ENCODE results near the gene ACSS3.
"Not testable (repeated sequence)": the region's sequence is repeated elsewhere in the genome, so short reads cannot be mapped to it uniquely, and the experiment has no call there.

The ACSS3 gene

DNA sequence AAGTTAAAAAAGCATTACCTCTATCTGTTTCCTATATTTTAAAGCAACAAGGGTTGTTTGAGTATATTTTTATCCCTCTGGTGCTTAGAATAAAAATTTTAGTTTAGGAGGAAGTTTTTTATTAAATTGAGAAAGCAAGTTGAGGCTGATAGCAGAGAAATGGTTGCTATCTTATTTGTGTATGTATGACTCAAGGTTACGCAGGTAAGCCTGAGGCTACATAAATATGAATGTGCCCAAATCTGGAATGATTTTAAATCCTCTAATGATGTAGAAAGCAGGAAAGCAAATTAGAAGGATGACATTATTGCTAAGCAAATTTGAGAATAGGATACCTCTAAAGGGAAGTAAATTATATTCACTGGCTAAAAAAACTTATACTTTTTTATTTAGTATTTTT lies 109.8 kb downstream of the ACSS3 start:
- no peaks in the 10 kb centered on the region for H3K4me1 ChIP-seq (ENCODE audit: control insufficient read depth, insufficient read depth, low read length, poor library complexity, severe bottlenecking)
- no peak overlapping the region for H3K27ac ChIP-seq (ENCODE audit: insufficient read depth, low read length, poor library complexity, severe bottlenecking)
- H3K36me3 ChIP-seq (ENCODE audit: control insufficient read depth, insufficient read depth, low read length): no peaks in the 10 kb centered on the region
- no peak for DNase-seq
- no peak overlapping the region for H3K4me3 ChIP-seq (ENCODE audit: insufficient read depth, low read depth, low read length, poor library complexity, severe bottlenecking)
- no peaks in the 10 kb centered on the region for H3K27me3 ChIP-seq (replicated peaks; ENCODE audit: control insufficient read depth, insufficient read depth, low read length, poor library complexity, severe bottlenecking)
- H3K9me3 ChIP-seq (ENCODE audit: control insufficient read depth, low read length): no peaks in the 10 kb centered on the region

DNA sequence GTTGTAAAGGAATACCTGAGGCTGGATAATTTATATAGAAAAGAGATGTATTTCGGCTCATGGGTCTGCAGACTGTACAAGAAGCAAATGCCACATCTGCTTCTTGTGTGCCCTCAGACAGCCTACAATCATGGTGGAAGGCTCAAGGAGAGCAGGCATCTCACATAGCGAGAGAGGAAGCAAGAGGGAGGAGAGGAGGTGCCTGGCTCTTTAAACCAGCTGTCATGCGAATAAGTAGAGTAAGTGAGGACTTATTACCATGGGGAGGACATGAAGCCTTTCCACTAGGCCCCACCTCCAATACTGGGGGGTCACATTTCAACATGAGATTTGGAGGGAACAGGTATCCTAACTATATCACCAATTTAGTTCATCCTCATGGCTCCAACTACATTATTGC lies 118.7 kb downstream of the ACSS3 start:
- H3K4me3 ChIP-seq (ENCODE audit: insufficient read depth, low read depth, low read length, poor library complexity, severe bottlenecking): no peak overlapping the region
- H3K9me3 ChIP-seq (ENCODE audit: control insufficient read depth, low read length): no peaks in the 10 kb centered on the region
- no peaks in the 10 kb centered on the region for H3K36me3 ChIP-seq (ENCODE audit: control insufficient read depth, insufficient read depth, low read length)
- DNase-seq: no peak
- no peaks in the 10 kb centered on the region for H3K27me3 ChIP-seq (replicated peaks; ENCODE audit: control insufficient read depth, insufficient read depth, low read length, poor library complexity, severe bottlenecking)
- no peak overlapping the region for H3K27ac ChIP-seq (ENCODE audit: insufficient read depth, low read length, poor library complexity, severe bottlenecking)
- no peaks in the 10 kb centered on the region for H3K4me1 ChIP-seq (ENCODE audit: control insufficient read depth, insufficient read depth, low read length, poor library complexity, severe bottlenecking)

DNA sequence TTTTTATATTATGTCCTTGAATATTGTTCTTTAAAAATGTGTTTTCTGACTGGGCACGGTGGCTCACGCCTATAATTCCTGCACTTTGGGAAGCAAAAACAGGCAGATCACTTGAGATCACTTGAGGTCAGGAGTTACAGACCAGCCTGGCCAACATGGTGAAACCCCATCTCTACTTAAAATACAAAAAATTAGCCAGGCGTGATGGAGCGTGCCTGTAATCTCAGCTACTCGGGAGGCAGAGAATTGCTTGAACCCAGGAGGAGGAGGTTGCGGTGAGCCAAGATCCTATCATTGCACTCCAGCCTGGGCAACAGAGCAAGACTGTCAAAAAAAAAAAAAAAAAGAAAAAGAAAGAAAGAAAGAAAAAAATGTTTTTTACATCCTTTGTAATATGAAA lies 122.7 kb downstream of the ACSS3 start:
- H3K4me1 ChIP-seq (ENCODE audit: control insufficient read depth, insufficient read depth, low read length, poor library complexity, severe bottlenecking); H3K27ac ChIP-seq (ENCODE audit: insufficient read depth, low read length, poor library complexity, severe bottlenecking); H3K27me3 ChIP-seq (replicated peaks; ENCODE audit: control insufficient read depth, insufficient read depth, low read length, poor library complexity, severe bottlenecking); H3K9me3 ChIP-seq (ENCODE audit: control insufficient read depth, low read length); DNase-seq; H3K36me3 ChIP-seq (ENCODE audit: control insufficient read depth, insufficient read depth, low read length); H3K4me3 ChIP-seq (ENCODE audit: insufficient read depth, low read depth, low read length, poor library complexity, severe bottlenecking): not testable (repeated sequence)

DNA sequence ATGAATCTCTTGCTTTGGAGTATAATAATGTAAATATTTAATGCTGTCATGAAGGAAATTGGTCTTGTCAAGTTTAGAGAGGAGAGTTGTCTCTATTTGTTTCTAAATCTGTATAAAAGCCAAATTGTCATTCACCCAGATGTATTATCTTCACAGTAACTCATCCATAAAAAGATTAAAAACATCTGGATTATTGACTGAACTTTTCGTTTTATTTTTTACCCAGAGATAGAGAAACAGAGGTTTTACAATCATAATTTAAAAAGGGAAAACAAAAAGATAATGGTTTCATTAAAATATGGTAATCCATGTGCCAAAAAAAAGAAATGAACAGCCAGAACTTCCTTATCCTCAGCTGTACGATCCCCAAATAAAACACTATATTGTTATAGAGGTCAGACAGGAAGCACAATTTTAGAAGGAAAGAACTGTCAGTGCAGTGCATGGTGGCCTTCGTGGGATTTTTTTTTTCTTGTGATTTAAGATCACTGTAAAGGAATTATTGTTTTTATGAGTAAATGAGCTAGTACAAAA lies 125.9 kb downstream of the ACSS3 start:
- H3K4me3 ChIP-seq (ENCODE audit: insufficient read depth, low read depth, low read length, poor library complexity, severe bottlenecking): no peak overlapping the region
- H3K27me3 ChIP-seq (replicated peaks; ENCODE audit: control insufficient read depth, insufficient read depth, low read length, poor library complexity, severe bottlenecking): no peaks in the 10 kb centered on the region
- DNase-seq: no peak
- H3K27ac ChIP-seq (ENCODE audit: insufficient read depth, low read length, poor library complexity, severe bottlenecking): no peak overlapping the region
- no peaks in the 10 kb centered on the region for H3K4me1 ChIP-seq (ENCODE audit: control insufficient read depth, insufficient read depth, low read length, poor library complexity, severe bottlenecking)
- H3K9me3 ChIP-seq (ENCODE audit: control insufficient read depth, low read length): no peaks in the 10 kb centered on the region
- H3K36me3 ChIP-seq (ENCODE audit: control insufficient read depth, insufficient read depth, low read length): no peaks in the 10 kb centered on the region

DNA sequence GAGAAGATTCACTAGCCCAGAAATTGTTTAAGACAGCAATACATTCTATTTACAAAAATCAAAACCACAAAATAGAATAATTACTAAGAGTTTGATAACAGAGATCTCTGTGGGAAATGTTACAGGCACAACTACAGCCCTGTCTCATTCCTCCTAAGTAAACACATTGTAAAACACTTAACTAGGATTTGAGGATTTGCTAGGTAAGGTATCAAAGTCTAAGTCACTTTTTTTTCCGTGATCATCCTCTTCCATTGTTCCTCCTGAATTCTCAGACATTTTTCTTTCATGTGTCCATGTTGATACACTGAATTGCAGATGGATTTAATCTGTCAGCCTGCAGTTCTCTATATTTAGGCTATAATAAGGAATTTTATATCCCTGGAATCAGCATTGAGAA lies 127.5 kb downstream of the ACSS3 start:
- DNase-seq: no peak
- no peaks in the 10 kb centered on the region for H3K9me3 ChIP-seq (ENCODE audit: control insufficient read depth, low read length)
- H3K27me3 ChIP-seq (replicated peaks; ENCODE audit: control insufficient read depth, insufficient read depth, low read length, poor library complexity, severe bottlenecking): no peaks in the 10 kb centered on the region
- H3K27ac ChIP-seq (ENCODE audit: insufficient read depth, low read length, poor library complexity, severe bottlenecking): no peak overlapping the region
- H3K4me1 ChIP-seq (ENCODE audit: control insufficient read depth, insufficient read depth, low read length, poor library complexity, severe bottlenecking): no peaks in the 10 kb centered on the region
- no peaks in the 10 kb centered on the region for H3K36me3 ChIP-seq (ENCODE audit: control insufficient read depth, insufficient read depth, low read length)
- no peak overlapping the region for H3K4me3 ChIP-seq (ENCODE audit: insufficient read depth, low read depth, low read length, poor library complexity, severe bottlenecking)

DNA sequence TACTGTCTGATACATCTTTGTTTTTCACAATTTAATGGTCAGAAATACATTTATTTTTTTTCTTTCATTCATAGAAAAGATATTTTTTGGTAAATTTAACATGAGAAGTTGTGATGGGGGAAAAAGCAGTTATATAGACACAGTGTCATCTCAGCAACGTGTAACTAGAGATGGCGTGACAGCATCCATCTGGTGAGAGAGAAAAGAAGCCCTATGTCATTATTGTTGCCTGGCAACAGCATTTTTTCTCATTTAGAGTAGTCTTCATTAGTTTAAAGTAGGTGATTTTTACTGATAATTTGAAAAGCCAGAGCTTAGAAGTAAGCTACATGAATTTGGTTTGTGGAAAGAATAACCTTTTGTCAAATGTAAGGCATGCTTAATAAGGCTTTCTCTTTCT lies 128.6 kb downstream of the ACSS3 start:
- H3K27me3 ChIP-seq (replicated peaks; ENCODE audit: control insufficient read depth, insufficient read depth, low read length, poor library complexity, severe bottlenecking): no peaks in the 10 kb centered on the region
- no peak for DNase-seq
- H3K4me3 ChIP-seq (ENCODE audit: insufficient read depth, low read depth, low read length, poor library complexity, severe bottlenecking): no peak overlapping the region
- no peaks in the 10 kb centered on the region for H3K36me3 ChIP-seq (ENCODE audit: control insufficient read depth, insufficient read depth, low read length)
- no peak overlapping the region for H3K27ac ChIP-seq (ENCODE audit: insufficient read depth, low read length, poor library complexity, severe bottlenecking)
- no peaks in the 10 kb centered on the region for H3K4me1 ChIP-seq (ENCODE audit: control insufficient read depth, insufficient read depth, low read length, poor library complexity, severe bottlenecking)
- no peaks in the 10 kb centered on the region for H3K9me3 ChIP-seq (ENCODE audit: control insufficient read depth, low read length)

DNA sequence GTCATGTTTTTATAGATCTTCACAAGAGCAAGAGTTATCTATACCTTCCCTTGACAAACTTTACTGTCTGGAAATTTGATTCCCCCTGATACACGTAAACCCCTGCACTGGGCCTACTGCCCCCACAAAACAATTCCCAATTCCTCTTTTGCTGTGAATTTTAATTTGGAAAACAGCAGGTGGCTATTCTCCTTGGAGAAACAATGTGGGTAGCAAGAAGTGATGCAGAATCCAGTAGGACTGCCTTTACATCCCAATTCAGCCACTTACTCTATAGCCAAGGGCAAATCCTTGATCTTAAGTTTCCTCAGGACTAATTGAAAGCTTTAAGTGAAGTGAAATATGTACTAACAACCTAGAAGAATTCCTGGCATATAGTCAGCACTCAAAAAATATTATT lies 129.3 kb downstream of the ACSS3 start:
- H3K27me3 ChIP-seq (replicated peaks; ENCODE audit: control insufficient read depth, insufficient read depth, low read length, poor library complexity, severe bottlenecking): no peaks in the 10 kb centered on the region
- H3K9me3 ChIP-seq (ENCODE audit: control insufficient read depth, low read length): no peaks in the 10 kb centered on the region
- no peaks in the 10 kb centered on the region for H3K4me1 ChIP-seq (ENCODE audit: control insufficient read depth, insufficient read depth, low read length, poor library complexity, severe bottlenecking)
- no peak overlapping the region for H3K4me3 ChIP-seq (ENCODE audit: insufficient read depth, low read depth, low read length, poor library complexity, severe bottlenecking)
- H3K27ac ChIP-seq (ENCODE audit: insufficient read depth, low read length, poor library complexity, severe bottlenecking): no peak overlapping the region
- DNase-seq: no peak
- H3K36me3 ChIP-seq (ENCODE audit: control insufficient read depth, insufficient read depth, low read length): no peaks in the 10 kb centered on the region

DNA sequence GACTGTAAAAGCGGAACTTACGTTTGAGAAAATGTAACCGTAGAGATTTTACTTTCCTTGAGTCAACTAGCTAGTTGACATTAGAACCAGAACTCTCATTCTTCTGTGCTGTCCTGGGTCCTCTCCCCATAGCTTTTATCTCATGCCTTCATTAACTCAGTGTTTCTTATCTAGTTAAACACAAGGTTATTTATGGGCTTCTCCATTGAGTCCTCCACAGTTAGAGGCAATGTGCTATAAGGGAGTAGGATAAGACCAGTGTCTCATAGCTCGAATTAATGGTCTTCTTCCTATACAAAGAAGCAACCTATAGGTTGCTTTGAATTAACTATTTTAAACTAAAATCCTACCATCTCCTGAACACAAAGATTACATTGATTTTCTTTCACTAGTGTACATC lies 129.8 kb downstream of the ACSS3 start:
- H3K4me1 ChIP-seq (ENCODE audit: control insufficient read depth, insufficient read depth, low read length, poor library complexity, severe bottlenecking): no peaks in the 10 kb centered on the region
- no peaks in the 10 kb centered on the region for H3K36me3 ChIP-seq (ENCODE audit: control insufficient read depth, insufficient read depth, low read length)
- no peaks in the 10 kb centered on the region for H3K9me3 ChIP-seq (ENCODE audit: control insufficient read depth, low read length)
- H3K27ac ChIP-seq (ENCODE audit: insufficient read depth, low read length, poor library complexity, severe bottlenecking): no peak overlapping the region
- H3K4me3 ChIP-seq (ENCODE audit: insufficient read depth, low read depth, low read length, poor library complexity, severe bottlenecking): no peak overlapping the region
- H3K27me3 ChIP-seq (replicated peaks; ENCODE audit: control insufficient read depth, insufficient read depth, low read length, poor library complexity, severe bottlenecking): no peaks in the 10 kb centered on the region
- no peak for DNase-seq

DNA sequence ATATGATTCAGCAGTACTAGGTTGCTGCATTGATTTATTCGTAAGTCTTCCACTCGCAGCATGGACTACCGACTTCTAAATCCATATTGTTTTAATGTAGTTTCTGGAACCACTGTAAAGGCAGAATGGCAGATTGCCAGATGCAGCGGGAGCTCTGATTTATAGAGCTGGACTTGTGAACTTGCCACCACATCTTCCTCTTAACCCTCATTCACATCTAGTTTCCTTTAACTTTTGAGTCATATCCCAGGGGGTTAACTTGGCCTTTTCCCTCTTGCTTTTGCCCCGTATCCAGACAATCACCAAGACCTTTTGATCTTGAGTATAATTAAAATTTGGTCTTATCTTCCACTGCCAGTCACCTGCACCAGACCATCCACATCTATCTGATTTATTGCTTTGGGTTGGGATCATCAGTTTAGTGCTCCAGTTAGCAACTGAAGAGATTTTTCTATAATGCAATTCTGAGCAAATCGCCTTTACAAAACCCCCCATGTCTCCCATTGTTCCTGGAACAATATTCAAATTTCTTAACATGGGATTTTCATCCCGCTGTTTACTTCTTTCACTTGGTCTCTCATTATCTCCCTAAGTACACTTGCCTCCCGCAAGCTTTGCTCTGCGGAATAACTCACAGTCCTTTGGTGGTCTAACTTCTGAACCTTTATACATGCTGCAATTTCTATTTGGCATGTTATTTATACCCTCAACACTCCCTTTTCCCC lies 130.5 kb downstream of the ACSS3 start:
- Histone ChIP-seq H3K4me3 (ENCODE audit: insufficient read depth, low read depth, low read length, poor library complexity, severe bottlenecking) (no peak overlapping the region), H3K9me3 (ENCODE audit: control insufficient read depth, low read length) (no peaks in the 10 kb centered on the region), H3K36me3 (ENCODE audit: control insufficient read depth, insufficient read depth, low read length) (no peaks in the 10 kb centered on the region), H3K27ac (ENCODE audit: insufficient read depth, low read length, poor library complexity, severe bottlenecking) (no peak overlapping the region), H3K27me3 (replicated peaks; ENCODE audit: control insufficient read depth, insufficient read depth, low read length, poor library complexity, severe bottlenecking) (no peaks in the 10 kb centered on the region), H3K4me1 (ENCODE audit: control insufficient read depth, insufficient read depth, low read length, poor library complexity, severe bottlenecking) (no peaks in the 10 kb centered on the region)
- DNase-seq: no peak

DNA sequence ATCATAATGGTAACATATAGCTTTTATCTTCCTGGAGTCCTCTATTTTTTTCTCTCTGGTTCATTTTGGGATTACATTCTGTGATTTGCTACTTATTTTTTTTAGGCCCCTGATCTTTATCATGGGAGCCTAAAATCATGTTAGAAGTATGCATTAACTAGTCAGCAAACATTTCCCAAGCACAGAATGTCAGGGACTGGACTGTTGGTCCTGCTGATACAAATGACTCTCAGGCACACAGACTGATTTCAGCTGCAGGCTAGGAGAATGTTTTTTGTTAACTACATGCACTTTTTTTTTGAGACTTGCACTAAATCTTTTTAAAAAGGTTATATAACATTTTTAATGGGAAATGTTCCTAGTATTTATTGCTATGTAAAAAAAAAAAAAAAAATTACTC lies 131.1 kb downstream of the ACSS3 start:
- no peak overlapping the region for H3K4me3 ChIP-seq (ENCODE audit: insufficient read depth, low read depth, low read length, poor library complexity, severe bottlenecking)
- no peak overlapping the region for H3K27ac ChIP-seq (ENCODE audit: insufficient read depth, low read length, poor library complexity, severe bottlenecking)
- DNase-seq: no peak

More for the DNA sequence above, 131.1 kb downstream of the ACSS3 start:
- Histone ChIP-seq H3K9me3 (ENCODE audit: control insufficient read depth, low read length) (no peaks in the 10 kb centered on the region), H3K36me3 (ENCODE audit: control insufficient read depth, insufficient read depth, low read length) (no peaks in the 10 kb centered on the region), H3K27me3 (replicated peaks; ENCODE audit: control insufficient read depth, insufficient read depth, low read length, poor library complexity, severe bottlenecking) (no peaks in the 10 kb centered on the region), H3K4me1 (ENCODE audit: control insufficient read depth, insufficient read depth, low read length, poor library complexity, severe bottlenecking) (no peaks in the 10 kb centered on the region)

Measured in effector memory CD4-positive, alpha-beta T cell (primary cell).